T-cell (primary cell): ENCODE data around the gene LYVE1. TPM values are rescaled to one million over a fixed set of nuclear protein-coding genes. Genes with fewer than 3 reads are reported as not detected.
"Not testable (repeated sequence)": the region's sequence is repeated elsewhere in the genome, so short reads cannot be mapped to it uniquely, and the experiment has no call there.

Experiments
- ATAC-seq, 4 experiments: fragments of 200-7000 bp in 3 of 4; fragments of 150-1000 bp in 1 of 4; cut with Tn5 transposase; replicated peaks in 1 of 4; 1 replicate in 3 of 4; 2 replicates in 1 of 4; pipeline ENCODE4 v1.10.0; 2021; ENCODE audit warnings: moderate library complexity in 3 of 4, mild to moderate bottlenecking in 2 of 4, moderate number of reproducible peaks in 1 of 4
- CTCF ChIA-PET, 2 donors: fragments of 300-600 bp; sonication (Branson Sonifier 250); formaldehyde crosslinking; loops; one replicate each; lab custom pipeline; 2022; ENCODE audit warnings: antibody characterized with exemption in 2 of 2; lab: Charles Lee
- POLR2A ChIA-PET, 2 donors: fragments of 300-600 bp; sonication (Branson Sonifier 250); formaldehyde crosslinking; loops; one replicate each; lab custom pipeline; 2022; ENCODE audit warnings: antibody characterized with exemption in 2 of 2; lab: Charles Lee
- DNase-seq, 35 experiments: peaks; one replicate each; pipeline versions ENCODE4 v3.0.0 to v3.0.0-alpha.2; 2013 to 2023
- H3K27ac ChIP-seq: one replicate; pipeline ENCODE4 v1.5.1; 2013; ENCODE audit warnings: low read length
- H3K27me3 ChIP-seq, 2 experiments: replicated peaks in 1 of 2; 1 replicate in 1 of 2; 2 replicates in 1 of 2; pipeline versions ENCODE4 v1.6.1 to v1.7.0; 2013; ENCODE audit warnings: low read length in 1 of 2, mixed read lengths in 1 of 2; ENCODE audit not compliant: control insufficient read depth in 2 of 2, insufficient read depth in 2 of 2; ENCODE audit errors: extremely low read depth in 1 of 2
- H3K36me3 ChIP-seq, 2 donors: 1 replicate in 1 of 2; 2 replicates in 1 of 2; pipeline versions ENCODE4 v1.6.1 to v1.7.0; 2013; ENCODE audit warnings: low read length in 1 of 2; ENCODE audit not compliant: control insufficient read depth in 2 of 2, insufficient read depth in 1 of 2; ENCODE audit errors: extremely low read depth in 1 of 2
- H3K4me1 ChIP-seq, 2 experiments: 1 replicate in 1 of 2; 2 replicates in 1 of 2; pipeline versions ENCODE4 v1.6.1 to v1.7.0; 2013; ENCODE audit warnings: low read length in 2 of 2, mixed read lengths in 1 of 2; ENCODE audit not compliant: insufficient read depth in 2 of 2, control insufficient read depth in 1 of 2; ENCODE audit errors: extremely low read depth in 1 of 2
- H3K4me3 ChIP-seq, 2 donors: 1 replicate in 1 of 2; 2 replicates in 1 of 2; pipeline versions ENCODE4 v1.5.1 to v1.7.0; 2013; ENCODE audit warnings: mild to moderate bottlenecking in 2 of 2, low read length in 1 of 2, moderate library complexity in 1 of 2; ENCODE audit not compliant: control insufficient read depth in 1 of 2; ENCODE audit errors: extremely low read depth in 1 of 2
- H3K9me3 ChIP-seq: 2 replicates; pipeline ENCODE4 v1.7.0; 2013
- H3K27ac Mint-ChIP-seq, 2 donors: one replicate each; pipeline ENCODE4 v1.8.0; 2020 to 2021; ENCODE audit warnings: mild to moderate bottlenecking in 2 of 2, mixed read lengths in 2 of 2
- H3K27me3 Mint-ChIP-seq, 2 donors: one replicate each; pipeline ENCODE4 v1.8.0; 2021 to 2022; ENCODE audit warnings: mixed read lengths in 2 of 2
- H3K36me3 Mint-ChIP-seq: one replicate; pipeline ENCODE4 v1.8.0; 2021; ENCODE audit warnings: mixed read lengths
- H3K4me1 Mint-ChIP-seq, 3 donors: one replicate each; pipeline ENCODE4 v1.8.0; 2020 to 2022; ENCODE audit warnings: mixed read lengths in 3 of 3, mild to moderate bottlenecking in 1 of 3
- H3K4me3 Mint-ChIP-seq, 3 donors: one replicate each; pipeline ENCODE4 v1.8.0; 2020 to 2022; ENCODE audit warnings: mild to moderate bottlenecking in 3 of 3, mixed read lengths in 3 of 3, moderate library complexity in 3 of 3
- H3K9me3 Mint-ChIP-seq, 3 donors: one replicate each; pipeline ENCODE4 v1.8.0; 2020 to 2022; ENCODE audit warnings: mixed read lengths in 3 of 3
- WGBS: methylation state at CpG from one replicate; pipeline ENCODE4 v1.1.5; 2013; ENCODE audit warnings: missing lambda C conversion rate; ENCODE audit not compliant: insufficient coverage; 5-methylcytosine and 5-hydroxymethylcytosine counted together
- total RNA-seq, 35 experiments: library from RNA in 6 of 35; stranded (reverse) in 6 of 35; fragments of 120-200 nt in 1 of 35; gene quantifications; one replicate each; pipeline versions ENCODE4 v1.2.1 to v1.2.4 and lab custom pipeline; 2013 to 2026

Gene LYVE1
- total RNA-seq, 5 donors from 2014 or later (not counting 1 experiment from before 2014, with no cell fraction given), result 0.33 to 0.61 (median 0.38) TPM; not detected in 2

GRCh38 chr11:10597877-10598351 lies 29.4 kb upstream of the LYVE1 start:
- Histone ChIP-seq H3K4me3 (no peak overlapping the region), H3K27me3 (peaks cover 0 to 18% of the 10 kb centered on the region in 2 experiments), H3K27ac (no peak overlapping the region), H3K4me1 (no peaks in the 10 kb centered on the region), H3K9me3 (no peaks in the 10 kb centered on the region), H3K36me3 (no peaks in the 10 kb centered on the region)
- Mint-ChIP-seq H3K4me3 (no peak overlapping the region), H3K4me1 (no peaks in the 10 kb centered on the region), H3K9me3 (peaks cover 4 to 7% (median 4%) of the 10 kb centered on the region in 3 donors), H3K27ac (no peak overlapping the region), H3K36me3 (peaks cover 4% of the 10 kb centered on the region), H3K27me3 (peaks cover 3 to 8% of the 10 kb centered on the region in 2 donors)
- no peak for DNase-seq
- WGBS, result no CpG with 5 or more reads among the region's 2 CpGs
- CTCF ChIA-PET, result no interaction called here
- POLR2A ChIA-PET, result no interaction called here
- ATAC-seq, result no peak

- H3K27me3 Mint-ChIP-seq, H3K27me3 ChIP-seq, H3K27ac Mint-ChIP-seq, H3K9me3 ChIP-seq, H3K36me3 Mint-ChIP-seq, H3K4me1 ChIP-seq, H3K4me3 Mint-ChIP-seq, H3K4me1 Mint-ChIP-seq, ATAC-seq, H3K36me3 ChIP-seq, POLR2A ChIA-PET, DNase-seq, H3K4me3 ChIP-seq, H3K27ac ChIP-seq, H3K9me3 Mint-ChIP-seq: not testable (repeated sequence)
- WGBS, result no CpG with 5 or more reads among the region's 2 CpGs
- CTCF ChIA-PET, result interaction anchor here in 1 of 2 donors (0.8 kb wide), 1 partner anchor 11 kb away, joined by 3 read pairs; no protein-coding TSS in a partner anchor
Measured at GRCh38 chr11:10595840-10596239, 27.4 kb upstream of the LYVE1 start.

- ChIA-PET CTCF (no interaction called here), POLR2A (no interaction called here)
- H3K27ac Mint-ChIP-seq, result no peak overlapping the region
- peaks cover 4% of the 10 kb centered on the region for H3K36me3 Mint-ChIP-seq
- H3K4me1 Mint-ChIP-seq, result no peaks in the 10 kb centered on the region
- no CpG with 5 or more reads among the region's 4 CpGs for WGBS
- H3K27ac ChIP-seq, result no peak overlapping the region
- no peak overlapping the region for H3K4me3 Mint-ChIP-seq
- no peak for ATAC-seq
- H3K36me3 ChIP-seq, result no peaks in the 10 kb centered on the region
- no peaks in the 10 kb centered on the region for H3K9me3 ChIP-seq
- peaks cover 0 to 5% of the 10 kb centered on the region in 2 experiments for H3K27me3 ChIP-seq
- no peak for DNase-seq
- no peaks in the 10 kb centered on the region for H3K4me1 ChIP-seq
- H3K27me3 Mint-ChIP-seq, result peaks cover 0 to 7% of the 10 kb centered on the region in 2 donors
- H3K9me3 Mint-ChIP-seq, result peaks cover 4 to 7% (median 4%) of the 10 kb centered on the region in 3 donors
- no peak overlapping the region for H3K4me3 ChIP-seq
Measured at GRCh38 chr11:10594407-10594806, 25.9 kb upstream of the LYVE1 start.

DNA sequence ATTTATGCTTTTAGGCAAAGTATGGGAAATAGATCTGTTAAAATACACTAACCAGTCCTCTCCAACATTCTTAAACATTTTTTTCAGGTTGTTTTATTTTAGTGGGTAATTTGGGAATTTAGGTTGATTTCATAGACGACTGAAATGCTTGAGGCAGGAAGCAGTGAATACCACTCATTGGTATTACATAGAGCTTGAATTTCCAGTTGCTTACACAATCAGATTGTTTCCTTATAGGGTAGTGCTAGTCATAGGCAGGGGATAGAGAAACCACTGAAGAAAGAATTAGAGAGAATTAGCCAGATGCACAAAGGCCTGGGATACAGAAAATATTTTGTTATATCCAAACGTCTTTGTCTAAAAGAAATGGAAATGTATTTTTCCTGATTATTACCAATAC lies 23.9 kb upstream of the LYVE1 start:
- Mint-ChIP-seq H3K4me1 (no peaks in the 10 kb centered on the region), H3K36me3 (peaks cover 4% of the 10 kb centered on the region), H3K27ac (no peak overlapping the region), H3K9me3 (peaks cover 4 to 7% (median 4%) of the 10 kb centered on the region in 3 donors), H3K27me3 (peaks cover 7 to 9% of the 10 kb centered on the region in 2 donors), H3K4me3 (no peak overlapping the region)
- no peaks in the 10 kb centered on the region for H3K9me3 ChIP-seq
- CTCF ChIA-PET, result no interaction called here
- H3K27me3 ChIP-seq, result peaks cover 0 to 3% of the 10 kb centered on the region in 2 experiments
- H3K27ac ChIP-seq, result no peak overlapping the region
- POLR2A ChIA-PET, result no interaction called here
- no peak overlapping the region for H3K4me3 ChIP-seq
- no CpG with 5 or more reads among the region's 2 CpGs for WGBS
- DNase-seq (no peak), ATAC-seq (no peak)
- no peaks in the 10 kb centered on the region for H3K4me1 ChIP-seq
- no peaks in the 10 kb centered on the region for H3K36me3 ChIP-seq

GRCh38 chr11:10591741-10592140 lies 23.3 kb upstream of the LYVE1 start:
- Histone ChIP-seq H3K9me3 (no peaks in the 10 kb centered on the region), H3K27me3 (peaks cover 0 to 3% of the 10 kb centered on the region in 2 experiments), H3K4me3 (no peak overlapping the region), H3K36me3 (no peaks in the 10 kb centered on the region), H3K4me1 (no peaks in the 10 kb centered on the region), H3K27ac (no peak overlapping the region)
- Mint-ChIP-seq H3K4me3 (no peak overlapping the region), H3K4me1 (no peaks in the 10 kb centered on the region), H3K27me3 (peaks cover 7 to 9% of the 10 kb centered on the region in 2 donors), H3K36me3 (peaks cover 4% of the 10 kb centered on the region), H3K9me3 (peaks cover 4 to 7% (median 4%) of the 10 kb centered on the region in 3 donors), H3K27ac (no peak overlapping the region)
- 73% methylated on average over 1 of the region's 2 CpGs for WGBS
- no peak for DNase-seq
- CTCF ChIA-PET, result no interaction called here
- POLR2A ChIA-PET, result no interaction called here
- ATAC-seq, result no peak

GRCh38 chr11:10590218-10590915 lies 21.9 kb upstream of the LYVE1 start:
- Histone ChIP-seq H3K27ac (no peak overlapping the region), H3K4me1 (no peaks in the 10 kb centered on the region), H3K27me3 (peaks cover 0 to 3% of the 10 kb centered on the region in 2 experiments), H3K4me3 (no peak overlapping the region), H3K9me3 (no peaks in the 10 kb centered on the region), H3K36me3 (no peaks in the 10 kb centered on the region)
- H3K9me3 Mint-ChIP-seq, result no peaks in the 10 kb centered on the region
- WGBS, result no CpG with 5 or more reads among the region's 2 CpGs
- no peaks in the 10 kb centered on the region for H3K4me1 Mint-ChIP-seq
- POLR2A ChIA-PET, result interaction anchor here in 1 of 2 donors (0.6 kb wide), 1 partner anchor 596 kb away, joined by 8 read pairs; no protein-coding TSS in a partner anchor
- no peak overlapping the region for H3K27ac Mint-ChIP-seq
- H3K4me3 Mint-ChIP-seq, result no peak overlapping the region
- ATAC-seq (no peak), DNase-seq (no peak)
- peaks cover 7 to 9% of the 10 kb centered on the region in 2 donors for H3K27me3 Mint-ChIP-seq
- CTCF ChIA-PET, result no interaction called here
- H3K36me3 Mint-ChIP-seq, result no peaks in the 10 kb centered on the region
